SK-N-SH (cell line): ENCODE results near the gene TSHZ2.

Experiments used
- CTCF ChIP-seq: fragments of 200-600 bp; sonication (generic); IDR thresholded peaks from 2 replicates; pipeline ENCODE4 v1.6.1; 2017; ENCODE audit warnings: antibody characterized with exemption, mild to moderate bottlenecking, moderate library complexity
- EP300 ChIP-seq, 2 experiments: IDR thresholded peaks; 2 replicates each; pipeline versions ENCODE4 v1.4.0 to v1.6.1; 2012; ENCODE audit warnings: borderline replicate concordance in 1 of 2, low read depth in 1 of 2, low read length in 1 of 2
- EZH2phosphoT487 ChIP-seq: fragments of 200-600 bp; sonication (generic); IDR thresholded peaks from 2 replicates; pipeline ENCODE4 v1.6.1; 2017; ENCODE audit warnings: low read depth, mixed run types, mild to moderate bottlenecking, antibody characterized with exemption, moderate library complexity, borderline replicate concordance
- FOXM1 ChIP-seq: IDR thresholded peaks from 2 replicates; pipeline ENCODE4 v1.4.0; 2012; ENCODE audit warnings: low read depth, mild to moderate bottlenecking
- JUND ChIP-seq: IDR thresholded peaks from 2 replicates; pipeline ENCODE4 v1.4.0; 2012
- MEF2A ChIP-seq: IDR thresholded peaks from 2 replicates; pipeline ENCODE4 v1.4.0; 2012; ENCODE audit warnings: low read depth, borderline replicate concordance
- NFIC ChIP-seq: IDR thresholded peaks from 2 replicates; pipeline ENCODE4 v1.4.0; 2012; ENCODE audit warnings: borderline replicate concordance
- PBX3 ChIP-seq: IDR thresholded peaks from 2 replicates; pipeline ENCODE4; 2012
- POLR2AphosphoS5 ChIP-seq: IDR thresholded peaks from 2 replicates; pipeline ENCODE4 v1.6.1; 2012; ENCODE audit warnings: low read depth, low read length
- RAD21 ChIP-seq: IDR thresholded peaks from 2 replicates; pipeline ENCODE4 v1.6.1; 2012; ENCODE audit warnings: mild to moderate bottlenecking, low read length
- SIN3A ChIP-seq: IDR thresholded peaks from 2 replicates; pipeline ENCODE4 v1.6.1; 2012; ENCODE audit warnings: low read depth, mild to moderate bottlenecking, low read length, moderate library complexity, borderline replicate concordance
- SMC3 ChIP-seq: IDR thresholded peaks from 2 replicates; pipeline ENCODE4 v1.6.1; 2012; ENCODE audit warnings: low read depth, low read length, improper control_type of control experiment
- TF ChIP-seq, protein P1 (sequence below): IDR thresholded peaks from 2 replicates; pipeline ENCODE4 v1.4.0; 2012; ENCODE audit warnings: low read depth, borderline replicate concordance
- TF ChIP-seq, protein P2 (sequence below): IDR thresholded peaks from 2 replicates; pipeline ENCODE4 v1.4.0; 2012; ENCODE audit warnings: low read depth

GRCh38 chr20:53258741-53259140 is 286.6 kb downstream of the TSHZ2 start:
- TF ChIP-seq CTCF (no peak), EZH2phosphoT487 (no peak), SIN3A (no peak), EP300 (IDR thresholded peaks at IDR 0.05; ENCODE audit: borderline replicate concordance in 1 of 2, low read depth in 1 of 2, low read length in 1 of 2) (no peak), RAD21 (no peak), FOXM1 (no peak), JUND (no peak), NFIC (no peak), SMC3 (no peak), MEF2A (no peak), POLR2AphosphoS5 (no peak), PBX3 (no peak)
- TF ChIP-seq, protein P1, sequence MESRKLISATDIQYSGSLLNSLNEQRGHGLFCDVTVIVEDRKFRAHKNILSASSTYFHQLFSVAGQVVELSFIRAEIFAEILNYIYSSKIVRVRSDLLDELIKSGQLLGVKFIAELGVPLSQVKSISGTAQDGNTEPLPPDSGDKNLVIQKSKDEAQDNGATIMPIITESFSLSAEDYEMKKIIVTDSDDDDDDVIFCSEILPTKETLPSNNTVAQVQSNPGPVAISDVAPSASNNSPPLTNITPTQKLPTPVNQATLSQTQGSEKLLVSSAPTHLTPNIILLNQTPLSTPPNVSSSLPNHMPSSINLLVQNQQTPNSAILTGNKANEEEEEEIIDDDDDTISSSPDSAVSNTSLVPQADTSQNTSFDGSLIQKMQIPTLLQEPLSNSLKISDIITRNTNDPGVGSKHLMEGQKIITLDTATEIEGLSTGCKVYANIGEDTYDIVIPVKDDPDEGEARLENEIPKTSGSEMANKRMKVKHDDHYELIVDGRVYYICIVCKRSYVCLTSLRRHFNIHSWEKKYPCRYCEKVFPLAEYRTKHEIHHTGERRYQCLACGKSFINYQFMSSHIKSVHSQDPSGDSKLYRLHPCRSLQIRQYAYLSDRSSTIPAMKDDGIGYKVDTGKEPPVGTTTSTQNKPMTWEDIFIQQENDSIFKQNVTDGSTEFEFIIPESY = no peak
- TF ChIP-seq, protein P2, sequence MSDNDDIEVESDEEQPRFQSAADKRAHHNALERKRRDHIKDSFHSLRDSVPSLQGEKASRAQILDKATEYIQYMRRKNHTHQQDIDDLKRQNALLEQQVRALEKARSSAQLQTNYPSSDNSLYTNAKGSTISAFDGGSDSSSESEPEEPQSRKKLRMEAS = no peak
